ENCODE measurements around the gene MVB12B.

- TF ChIP-seq REST (IDR thresholded peaks at IDR 0.05; ENCODE audit: insufficient read depth in 1 of 2, low read depth in 2 of 2, low read length in 2 of 2) (no peak), TAF1 (IDR thresholded peaks at IDR 0.05; ENCODE audit: borderline replicate concordance, insufficient read depth, low read length) (no peak), POLR2AphosphoS5 (IDR thresholded peaks at IDR 0.05; ENCODE audit: low read depth, low read length) (no peak)
Measured at GRCh38 chr9:126309427-126310189, 17.0 kb upstream of the MVB12B start.

Measured in PFSK-1 (cell line).